ENCODE results near the gene EDRF1.
"Not testable (repeated sequence)": the region's sequence is repeated elsewhere in the genome, so short reads cannot be mapped to it uniquely, and the experiment has no call there.

Gene EDRF1

GRCh38 chr10:125719173-125720001 lies at the start of gene EDRF1:
Gene EDRF1, plus strand, starts transcription at chr10:125719709. Its CDS starts 99 bp downstream, at chr10:125719808.
- peak; percentile 99 for DNase-seq (ENCODE audit: low spot score)

- no peak for DNase-seq (ENCODE audit: low spot score)
These were observed 46.6 kb upstream of the EDRF1 start for GRCh38 chr10:125672884-125673283.

- no peak for DNase-seq (ENCODE audit: low spot score)
These were observed 40.1 kb upstream of the EDRF1 start for GRCh38 chr10:125679436-125679835.

GRCh38 chr10:125683063-125683462 lies 36.4 kb upstream of the EDRF1 start, which contains the start of gene TEX36:
Gene TEX36, minus strand, starts transcription at chr10:125683163. Its CDS starts 174 bp downstream, at chr10:125682989.
- no peak for DNase-seq (ENCODE audit: low spot score)

GRCh38 chr10:125683821-125684220 lies 35.7 kb upstream of the EDRF1 start:
- DNase-seq (ENCODE audit: low spot score): no peak

- DNase-seq (ENCODE audit: low spot score): no peak
These were observed 34.9 kb upstream of the EDRF1 start for GRCh38 chr10:125684581-125684980.

- DNase-seq (ENCODE audit: low spot score): no peak
These were observed 31.9 kb upstream of the EDRF1 start for GRCh38 chr10:125687507-125688185.

- no peak for DNase-seq (ENCODE audit: low spot score)
These were observed 29.4 kb upstream of the EDRF1 start for GRCh38 chr10:125689955-125690569.

- DNase-seq (ENCODE audit: low spot score): no peak
These were observed 28.1 kb upstream of the EDRF1 start for GRCh38 chr10:125691160-125691981.

- DNase-seq (ENCODE audit: low spot score): no peak
These were observed 27.3 kb upstream of the EDRF1 start for GRCh38 chr10:125692196-125692595.

- DNase-seq (ENCODE audit: low spot score): no peak
These were observed 26.6 kb upstream of the EDRF1 start for GRCh38 chr10:125692601-125693523.

- no peak for DNase-seq (ENCODE audit: low spot score)
These were observed 26.0 kb upstream of the EDRF1 start for GRCh38 chr10:125693524-125693847.

- DNase-seq (ENCODE audit: low spot score): no peak
These were observed 24.6 kb upstream of the EDRF1 start for GRCh38 chr10:125694883-125695282.

- DNase-seq (ENCODE audit: low spot score): not testable (repeated sequence)
These were observed 22.6 kb upstream of the EDRF1 start for GRCh38 chr10:125696884-125697283.

GRCh38 chr10:125698481-125698998 lies 21.0 kb upstream of the EDRF1 start:
- no peak for DNase-seq (ENCODE audit: low spot score)

- DNase-seq (ENCODE audit: low spot score): no peak
These were observed 19.9 kb upstream of the EDRF1 start for GRCh38 chr10:125699562-125700143.

- DNase-seq (ENCODE audit: low spot score): no peak
These were observed 19.1 kb upstream of the EDRF1 start for GRCh38 chr10:125700355-125700911.

- DNase-seq (ENCODE audit: low spot score): no peak
These were observed 11.7 kb upstream of the EDRF1 start for GRCh38 chr10:125707541-125708468.

GRCh38 chr10:125708971-125709503 lies 10.5 kb upstream of the EDRF1 start:
- DNase-seq (ENCODE audit: low spot score): no peak

Data from hematopoietic multipotent progenitor cell treated with erythropoietin and hydrocortisone succinate and interleukin-3 and kit ligand, for 17 days (in vitro differentiated cells).